HCT116 (cell line): ENCODE results near the gene COPE. TPM values are rescaled to one million over a fixed set of nuclear protein-coding genes. Genes with fewer than 3 reads are reported as not detected.

Experiments
- ATAC-seq: fragments of 200-7000 bp; cut with Tn5 transposase; 2 replicates; pipeline ENCODE4 v1.9.1; 2020; ENCODE audit warnings: mild to moderate bottlenecking, moderate library complexity
- BruUV-seq: library from RNA; stranded (reverse); fragments of 400-500 nt; replicated peaks from 2 replicates; lab custom pipeline; 2021; lab: Mats Ljungman, UMichigan
- CTCF ChIA-PET: fragments of 300-600 bp; sonication (Branson Sonifier 250); formaldehyde crosslinking; loops from one replicate; lab custom pipeline; 2021; ENCODE audit warnings: antibody characterized with exemption; lab: Charles Lee
- POLR2A ChIA-PET: fragments of 300-600, 350-600 bp; sonication (Branson Sonifier 250); formaldehyde crosslinking; loops from one replicate; lab custom pipeline; 2021; ENCODE audit warnings: antibody characterized with exemption; lab: Charles Lee
- RAD21 ChIA-PET, 2 experiments: fragments of 300-600 bp; sonication (Branson Sonifier 250); formaldehyde crosslinking; loops; one replicate each; lab custom pipeline; 2023; ENCODE audit warnings: low total read pairs in 2 of 2; ENCODE audit not compliant: uncharacterized antibody in 2 of 2, unreplicated experiment in 2 of 2, low non-redundant PET in 1 of 2; lab: Charles Lee
- DNase-seq: peaks from one replicate; pipeline ENCODE4 v3.0.0-alpha.2; 2010; ENCODE audit warnings: low read depth, low spot score
- H2AFZ ChIP-seq: fragments of 200-600 bp; shearing (Covaris generic), sonication (generic); 2 replicates; pipeline ENCODE4 v1.6.1; 2017; ENCODE audit warnings: low read depth, mixed run types, mixed read lengths, antibody characterized with exemption, low read length; ENCODE audit not compliant: poor library complexity, severe bottlenecking
- H3K27ac ChIP-seq: 2 replicates; pipeline ENCODE4 v1.5.1; 2012; ENCODE audit warnings: low read depth, low read length
- H3K27me3 ChIP-seq: fragments of 200-600 bp; sonication (generic); 2 replicates; pipeline ENCODE4 v1.6.1; 2016; ENCODE audit warnings: mixed run types, low read length, mixed read lengths; ENCODE audit not compliant: insufficient read depth
- H3K36me3 ChIP-seq, 2 experiments: fragments of 200-500 bp in 1 of 2; fragments of 200-600 bp in 1 of 2; sonication (Bioruptor generic) in 1 of 2; sonication (generic) in 1 of 2; 2 replicates each; pipeline versions ENCODE4 v1.5.1 to v1.6.1; 2014 to 2016; ENCODE audit warnings: low read length in 2 of 2, inconsistent platforms in 1 of 2, mixed read lengths in 1 of 2, mixed run types in 1 of 2; ENCODE audit not compliant: insufficient read depth in 2 of 2, control insufficient read depth in 1 of 2
- H3K4me1 ChIP-seq, 2 experiments: fragments of 200-600 bp in 1 of 2; sonication (generic) in 1 of 2; 2 replicates each; pipeline versions ENCODE4 v1.5.1 to v1.6.1; 2012 to 2017; ENCODE audit warnings: low read length in 2 of 2, inconsistent platforms in 1 of 2, mild to moderate bottlenecking in 1 of 2, mixed read lengths in 1 of 2, mixed run types in 1 of 2, moderate library complexity in 1 of 2; ENCODE audit not compliant: insufficient read depth in 2 of 2, control insufficient read depth in 1 of 2
- H3K4me2 ChIP-seq: fragments of 200-600 bp; sonication (generic); 2 replicates; pipeline ENCODE4 v1.6.1; 2017; ENCODE audit warnings: mixed run types, low read length, mixed read lengths
- H3K4me3 ChIP-seq, 2 experiments: fragments of 200-600 bp in 1 of 2; sonication (generic) in 1 of 2; replicated peaks in 1 of 2; 2 replicates each; pipeline ENCODE4 v1.5.1; 2011 to 2016; ENCODE audit warnings: low read length in 2 of 2, control low read depth in 1 of 2, low read depth in 1 of 2, mild to moderate bottlenecking in 1 of 2, mixed read lengths in 1 of 2, mixed run types in 1 of 2
- H3K79me2 ChIP-seq: fragments of 200-600 bp; sonication (generic); 2 replicates; pipeline ENCODE4 v1.6.1; 2017; ENCODE audit warnings: mild to moderate bottlenecking, mixed run types, low read length, moderate library complexity, mixed read lengths; ENCODE audit not compliant: insufficient read depth
- H3K9ac ChIP-seq: fragments of 200-600 bp; sonication (generic); 2 replicates; pipeline ENCODE4 v1.6.1; 2016; ENCODE audit warnings: low read length, mixed read lengths
- H3K9me2 ChIP-seq: fragments of 200-600 bp; sonication (generic), shearing (Covaris generic); 2 replicates; pipeline ENCODE4 v1.6.1; 2017; ENCODE audit warnings: mixed run types, mild to moderate bottlenecking, moderate library complexity; ENCODE audit not compliant: insufficient read depth
- H3K9me3 ChIP-seq, 2 experiments: fragments of 200-500 bp in 1 of 2; fragments of 200-600 bp in 1 of 2; sonication (Bioruptor generic) in 1 of 2; sonication (generic) in 1 of 2; 2 replicates each; pipeline ENCODE4 v1.6.1; 2014 to 2017; ENCODE audit warnings: low read length in 2 of 2, mixed read lengths in 2 of 2, inconsistent platforms in 1 of 2, low read depth in 1 of 2, mild to moderate bottlenecking in 1 of 2, mixed run types in 1 of 2, moderate library complexity in 1 of 2; ENCODE audit not compliant: control insufficient read depth in 1 of 2, insufficient read depth in 1 of 2
- H4K20me1 ChIP-seq: fragments of 200-600 bp; sonication (generic), shearing (Covaris generic); 2 replicates; pipeline ENCODE4 v1.6.1; 2017; ENCODE audit warnings: mixed run types, mild to moderate bottlenecking, moderate library complexity; ENCODE audit not compliant: insufficient read depth
- CEBPB ChIP-seq: IDR thresholded peaks from 2 replicates; pipeline ENCODE4 v1.6.1; 2012; ENCODE audit warnings: low read depth
- EGR1 ChIP-seq: IDR thresholded peaks from 2 replicates; pipeline ENCODE4 v1.6.1; 2012; ENCODE audit warnings: low read depth
- ELF1 ChIP-seq: IDR thresholded peaks from 2 replicates; pipeline ENCODE4 v1.6.1; 2012; ENCODE audit warnings: low read depth, borderline replicate concordance
- EZH2 ChIP-seq: fragments of 200-600 bp; sonication (generic); IDR thresholded peaks from 2 replicates; pipeline ENCODE4 v1.6.1; 2017; ENCODE audit warnings: antibody characterized with exemption, mixed run types
- EZH2phosphoT487 ChIP-seq: fragments of 200-600 bp; IDR thresholded peaks from 2 replicates; pipeline ENCODE4 v1.6.1; 2018; ENCODE audit warnings: antibody characterized with exemption, borderline replicate concordance
- FOSL1 ChIP-seq: IDR thresholded peaks from 2 replicates; pipeline ENCODE4 v1.6.1; 2012; ENCODE audit warnings: low read depth
- JUND ChIP-seq: IDR thresholded peaks from 2 replicates; pipeline ENCODE4 v1.6.1; 2012
- POLR2AphosphoS5 ChIP-seq: IDR thresholded peaks from 2 replicates; pipeline ENCODE4 v1.6.1; 2011; ENCODE audit warnings: mild to moderate bottlenecking, low read depth, low read length, moderate library complexity
- RAD21 ChIP-seq: IDR thresholded peaks from 2 replicates; pipeline ENCODE4 v1.6.1; 2012; ENCODE audit warnings: low read depth, mild to moderate bottlenecking
- SIN3A ChIP-seq: IDR thresholded peaks from 2 replicates; pipeline ENCODE4 v1.6.1; 2012; ENCODE audit warnings: low read depth
- SP1 ChIP-seq: IDR thresholded peaks from 2 replicates; pipeline ENCODE4 v1.6.1; 2012; ENCODE audit warnings: low read depth
- SRF ChIP-seq: IDR thresholded peaks from 2 replicates; pipeline ENCODE4 v1.6.1; 2012; ENCODE audit warnings: low read depth
- TCF7L2 ChIP-seq: IDR thresholded peaks from 2 replicates; pipeline ENCODE4 v1.7.0; 2011; ENCODE audit warnings: borderline replicate concordance, inconsistent platforms; ENCODE audit not compliant: insufficient read depth, insufficient read length; ENCODE audit errors: extremely low read depth
- YY1 ChIP-seq: IDR thresholded peaks from 2 replicates; pipeline ENCODE4 v1.6.1; 2011; ENCODE audit warnings: low read length, low read depth, moderate library complexity, mild to moderate bottlenecking; ENCODE audit not compliant: insufficient replicate concordance; ENCODE audit errors: extremely low read depth
- ZNF274 ChIP-seq: fragments of 200-500 bp; sonication (Bioruptor generic); IDR thresholded peaks from 2 replicates; pipeline ENCODE4 v1.6.1; 2014; ENCODE audit warnings: mild to moderate bottlenecking, low read depth, low read length, inconsistent platforms
- intact Hi-C: fragments of 100-400 bp; cut with micrococcal nuclease; formaldehyde crosslinking; loops from 2 replicates; pipeline ENCODE4 v1.10.0; 2022
- total RNA-seq: library from RNA; stranded (reverse); gene quantifications from one replicate; pipeline ENCODE4 v1.2.1, GENCODE V29; 2021; ENCODE audit not compliant: unreplicated experiment
- TF ChIP-seq, protein P1 (sequence below): IDR thresholded peaks from 2 replicates; pipeline ENCODE4 v1.6.1; 2011; ENCODE audit warnings: mild to moderate bottlenecking, low read length, moderate library complexity; ENCODE audit not compliant: insufficient replicate concordance; ENCODE audit errors: extremely low read depth
- TF ChIP-seq, protein P2 (sequence below), 3 experiments: fragments of 200-600 bp in 1 of 3; sonication (generic) in 1 of 3; IDR thresholded peaks in 2 of 3; conservative IDR thresholded peaks in 1 of 3; 2 replicates each; pipeline ENCODE4 v1.5.1; 2012 to 2017; ENCODE audit warnings: low read depth in 2 of 3, low read length in 2 of 3, antibody characterized with exemption in 1 of 3, borderline replicate concordance in 1 of 3, control low read depth in 1 of 3, mild to moderate bottlenecking in 1 of 3, mixed read lengths in 1 of 3, mixed run types in 1 of 3, moderate library complexity in 1 of 3; ENCODE audit not compliant: insufficient read depth in 1 of 3
- TF ChIP-seq, protein P3 (sequence below): IDR thresholded peaks from 2 replicates; pipeline ENCODE4 v1.6.1; 2012; ENCODE audit warnings: low read depth
- TF ChIP-seq, protein P4 (sequence below): IDR thresholded peaks from 2 replicates; pipeline ENCODE4 v1.6.1; 2012
- TF ChIP-seq, protein P5 (sequence below): IDR thresholded peaks from 2 replicates; pipeline ENCODE4 v1.6.1; 2012

COPE gene
- total RNA-seq, 1 experiment from 2014 or later: 263 TPM

DNA sequence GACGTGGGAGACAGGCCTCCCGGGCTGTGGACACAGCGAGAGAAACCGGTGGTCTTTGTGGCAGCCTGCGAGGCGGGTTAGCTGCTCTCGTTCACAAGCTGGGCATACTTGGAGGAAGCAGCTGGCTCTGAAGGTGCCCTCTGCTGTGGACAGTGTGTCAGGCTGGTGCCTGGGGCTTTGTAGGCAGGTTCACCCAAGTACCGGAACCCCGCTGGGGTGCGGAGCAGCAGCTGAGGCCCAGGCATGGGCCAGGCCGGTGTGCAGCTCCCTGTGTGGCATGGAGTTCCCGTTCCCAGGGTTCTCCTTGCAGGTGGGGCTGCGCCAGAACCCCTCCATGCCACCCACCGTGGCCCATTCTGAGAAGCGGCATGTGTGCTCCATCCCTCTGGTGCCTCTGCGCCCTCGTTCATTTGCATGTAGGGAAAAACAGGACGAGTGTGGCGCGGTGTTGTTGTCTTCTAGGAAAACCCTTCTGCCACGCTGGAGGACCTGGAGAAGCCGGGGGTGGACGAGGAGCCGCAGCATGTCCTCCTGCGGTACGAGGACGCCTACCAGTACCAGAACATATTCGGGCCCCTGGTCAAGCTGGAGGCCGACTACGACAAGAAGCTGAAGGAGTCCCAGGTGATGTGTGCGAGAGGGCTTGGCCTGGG is 67.4 kb downstream of the COPE start:
- BruUV-seq: no TSS peak
- H2AFZ ChIP-seq: no peak overlapping the region
- H3K79me2 ChIP-seq: peaks cover 76% of the 10 kb centered on the region
- H4K20me1 ChIP-seq: peaks cover 17% of the 10 kb centered on the region; the same call in 1 of the 2 replicates
- TF ChIP-seq ZNF274: no peak
- TF ChIP-seq CEBPB: no peak
- TF ChIP-seq, protein P1, sequence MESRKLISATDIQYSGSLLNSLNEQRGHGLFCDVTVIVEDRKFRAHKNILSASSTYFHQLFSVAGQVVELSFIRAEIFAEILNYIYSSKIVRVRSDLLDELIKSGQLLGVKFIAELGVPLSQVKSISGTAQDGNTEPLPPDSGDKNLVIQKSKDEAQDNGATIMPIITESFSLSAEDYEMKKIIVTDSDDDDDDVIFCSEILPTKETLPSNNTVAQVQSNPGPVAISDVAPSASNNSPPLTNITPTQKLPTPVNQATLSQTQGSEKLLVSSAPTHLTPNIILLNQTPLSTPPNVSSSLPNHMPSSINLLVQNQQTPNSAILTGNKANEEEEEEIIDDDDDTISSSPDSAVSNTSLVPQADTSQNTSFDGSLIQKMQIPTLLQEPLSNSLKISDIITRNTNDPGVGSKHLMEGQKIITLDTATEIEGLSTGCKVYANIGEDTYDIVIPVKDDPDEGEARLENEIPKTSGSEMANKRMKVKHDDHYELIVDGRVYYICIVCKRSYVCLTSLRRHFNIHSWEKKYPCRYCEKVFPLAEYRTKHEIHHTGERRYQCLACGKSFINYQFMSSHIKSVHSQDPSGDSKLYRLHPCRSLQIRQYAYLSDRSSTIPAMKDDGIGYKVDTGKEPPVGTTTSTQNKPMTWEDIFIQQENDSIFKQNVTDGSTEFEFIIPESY: no peak
- TF ChIP-seq EZH2: no peak
- no peak for TF ChIP-seq SRF
- TF ChIP-seq, protein P2, sequence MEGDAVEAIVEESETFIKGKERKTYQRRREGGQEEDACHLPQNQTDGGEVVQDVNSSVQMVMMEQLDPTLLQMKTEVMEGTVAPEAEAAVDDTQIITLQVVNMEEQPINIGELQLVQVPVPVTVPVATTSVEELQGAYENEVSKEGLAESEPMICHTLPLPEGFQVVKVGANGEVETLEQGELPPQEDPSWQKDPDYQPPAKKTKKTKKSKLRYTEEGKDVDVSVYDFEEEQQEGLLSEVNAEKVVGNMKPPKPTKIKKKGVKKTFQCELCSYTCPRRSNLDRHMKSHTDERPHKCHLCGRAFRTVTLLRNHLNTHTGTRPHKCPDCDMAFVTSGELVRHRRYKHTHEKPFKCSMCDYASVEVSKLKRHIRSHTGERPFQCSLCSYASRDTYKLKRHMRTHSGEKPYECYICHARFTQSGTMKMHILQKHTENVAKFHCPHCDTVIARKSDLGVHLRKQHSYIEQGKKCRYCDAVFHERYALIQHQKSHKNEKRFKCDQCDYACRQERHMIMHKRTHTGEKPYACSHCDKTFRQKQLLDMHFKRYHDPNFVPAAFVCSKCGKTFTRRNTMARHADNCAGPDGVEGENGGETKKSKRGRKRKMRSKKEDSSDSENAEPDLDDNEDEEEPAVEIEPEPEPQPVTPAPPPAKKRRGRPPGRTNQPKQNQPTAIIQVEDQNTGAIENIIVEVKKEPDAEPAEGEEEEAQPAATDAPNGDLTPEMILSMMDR (IDR thresholded peaks at IDR 0.05 in 2 of 3, conservative IDR thresholded peaks at IDR 0.05 in 1 of 3; ENCODE audit: borderline replicate concordance in 1 of 3, insufficient read depth in 1 of 3, low read depth in 2 of 3, low read length in 2 of 3): no peak
- TF ChIP-seq ELF1: no peak
- TF ChIP-seq YY1: no peak
- no peak for TF ChIP-seq FOSL1
- no peak for TF ChIP-seq POLR2AphosphoS5
- TF ChIP-seq RAD21: no peak
- no peak for TF ChIP-seq EZH2phosphoT487
- TF ChIP-seq EGR1: no peak
- no peak for TF ChIP-seq JUND
- TF ChIP-seq, protein P3, sequence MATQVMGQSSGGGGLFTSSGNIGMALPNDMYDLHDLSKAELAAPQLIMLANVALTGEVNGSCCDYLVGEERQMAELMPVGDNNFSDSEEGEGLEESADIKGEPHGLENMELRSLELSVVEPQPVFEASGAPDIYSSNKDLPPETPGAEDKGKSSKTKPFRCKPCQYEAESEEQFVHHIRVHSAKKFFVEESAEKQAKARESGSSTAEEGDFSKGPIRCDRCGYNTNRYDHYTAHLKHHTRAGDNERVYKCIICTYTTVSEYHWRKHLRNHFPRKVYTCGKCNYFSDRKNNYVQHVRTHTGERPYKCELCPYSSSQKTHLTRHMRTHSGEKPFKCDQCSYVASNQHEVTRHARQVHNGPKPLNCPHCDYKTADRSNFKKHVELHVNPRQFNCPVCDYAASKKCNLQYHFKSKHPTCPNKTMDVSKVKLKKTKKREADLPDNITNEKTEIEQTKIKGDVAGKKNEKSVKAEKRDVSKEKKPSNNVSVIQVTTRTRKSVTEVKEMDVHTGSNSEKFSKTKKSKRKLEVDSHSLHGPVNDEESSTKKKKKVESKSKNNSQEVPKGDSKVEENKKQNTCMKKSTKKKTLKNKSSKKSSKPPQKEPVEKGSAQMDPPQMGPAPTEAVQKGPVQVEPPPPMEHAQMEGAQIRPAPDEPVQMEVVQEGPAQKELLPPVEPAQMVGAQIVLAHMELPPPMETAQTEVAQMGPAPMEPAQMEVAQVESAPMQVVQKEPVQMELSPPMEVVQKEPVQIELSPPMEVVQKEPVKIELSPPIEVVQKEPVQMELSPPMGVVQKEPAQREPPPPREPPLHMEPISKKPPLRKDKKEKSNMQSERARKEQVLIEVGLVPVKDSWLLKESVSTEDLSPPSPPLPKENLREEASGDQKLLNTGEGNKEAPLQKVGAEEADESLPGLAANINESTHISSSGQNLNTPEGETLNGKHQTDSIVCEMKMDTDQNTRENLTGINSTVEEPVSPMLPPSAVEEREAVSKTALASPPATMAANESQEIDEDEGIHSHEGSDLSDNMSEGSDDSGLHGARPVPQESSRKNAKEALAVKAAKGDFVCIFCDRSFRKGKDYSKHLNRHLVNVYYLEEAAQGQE: no peak
- no peak for TF ChIP-seq SIN3A
- TF ChIP-seq, protein P4, sequence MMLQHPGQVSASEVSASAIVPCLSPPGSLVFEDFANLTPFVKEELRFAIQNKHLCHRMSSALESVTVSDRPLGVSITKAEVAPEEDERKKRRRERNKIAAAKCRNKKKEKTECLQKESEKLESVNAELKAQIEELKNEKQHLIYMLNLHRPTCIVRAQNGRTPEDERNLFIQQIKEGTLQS: no peak
- no peak for TF ChIP-seq SP1
- TF ChIP-seq TCF7L2: no peak
- TF ChIP-seq, protein P5, sequence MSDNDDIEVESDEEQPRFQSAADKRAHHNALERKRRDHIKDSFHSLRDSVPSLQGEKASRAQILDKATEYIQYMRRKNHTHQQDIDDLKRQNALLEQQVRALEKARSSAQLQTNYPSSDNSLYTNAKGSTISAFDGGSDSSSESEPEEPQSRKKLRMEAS: no peak
- intact Hi-C loops: no loop called here
- no peak overlapping the region for H3K27ac ChIP-seq
- H3K36me3 ChIP-seq: peaks cover 52 to 81% of the 10 kb centered on the region in 2 experiments
- ChIA-PET POLR2A (no interaction called here), RAD21 (interaction anchor here in 1 of 2 experiments (0.5 kb wide), 1 partner anchor 57 kb away, joined by 3 read pairs; no protein-coding TSS in a partner anchor), CTCF (no interaction called here)
- no peak overlapping the region for H3K9ac ChIP-seq
- no peak for DNase-seq
- no peaks in the 10 kb centered on the region for H3K9me3 ChIP-seq
- no peak overlapping the region for H3K4me3 ChIP-seq
- no peaks in the 10 kb centered on the region for H3K4me1 ChIP-seq
- H3K4me2 ChIP-seq: no peak overlapping the region
- H3K9me2 ChIP-seq: no peaks in the 10 kb centered on the region
- H3K27me3 ChIP-seq: no peaks in the 10 kb centered on the region
- no peak for ATAC-seq
